Measurements from ENCODE around the gene ZBTB40.

DNA sequence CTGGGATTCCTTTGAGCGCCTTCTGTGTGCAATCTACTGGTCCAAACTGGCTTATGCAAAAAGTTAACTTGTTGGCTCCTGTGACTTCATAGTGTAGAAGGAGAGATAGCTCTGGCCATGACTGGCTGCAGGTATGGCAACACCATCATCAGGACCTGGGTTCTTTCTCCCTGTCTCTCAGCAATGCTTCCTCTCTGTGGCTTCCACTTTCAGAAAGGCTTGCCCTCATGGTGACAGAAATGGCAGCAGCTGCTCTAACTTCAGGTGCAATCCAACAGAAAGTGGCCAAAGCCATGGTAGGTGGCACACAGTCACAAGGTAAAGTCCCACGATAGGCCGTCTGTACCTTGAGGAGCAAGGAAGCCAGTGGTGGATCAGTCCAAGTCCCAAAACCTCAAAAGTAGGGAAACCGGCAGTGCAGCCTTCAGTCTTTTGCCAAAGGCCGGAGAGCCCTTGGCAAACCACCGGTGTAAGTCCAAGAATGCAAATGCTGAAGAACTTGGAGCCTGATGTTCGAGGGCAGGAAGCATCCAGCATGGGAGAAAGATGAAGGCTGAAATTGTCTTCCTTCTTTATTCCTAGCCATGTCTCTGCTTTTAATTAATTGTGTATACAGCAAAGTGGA, 45.0 kb downstream of the ZBTB40 start:
- TF ChIP-seq, protein P1, sequence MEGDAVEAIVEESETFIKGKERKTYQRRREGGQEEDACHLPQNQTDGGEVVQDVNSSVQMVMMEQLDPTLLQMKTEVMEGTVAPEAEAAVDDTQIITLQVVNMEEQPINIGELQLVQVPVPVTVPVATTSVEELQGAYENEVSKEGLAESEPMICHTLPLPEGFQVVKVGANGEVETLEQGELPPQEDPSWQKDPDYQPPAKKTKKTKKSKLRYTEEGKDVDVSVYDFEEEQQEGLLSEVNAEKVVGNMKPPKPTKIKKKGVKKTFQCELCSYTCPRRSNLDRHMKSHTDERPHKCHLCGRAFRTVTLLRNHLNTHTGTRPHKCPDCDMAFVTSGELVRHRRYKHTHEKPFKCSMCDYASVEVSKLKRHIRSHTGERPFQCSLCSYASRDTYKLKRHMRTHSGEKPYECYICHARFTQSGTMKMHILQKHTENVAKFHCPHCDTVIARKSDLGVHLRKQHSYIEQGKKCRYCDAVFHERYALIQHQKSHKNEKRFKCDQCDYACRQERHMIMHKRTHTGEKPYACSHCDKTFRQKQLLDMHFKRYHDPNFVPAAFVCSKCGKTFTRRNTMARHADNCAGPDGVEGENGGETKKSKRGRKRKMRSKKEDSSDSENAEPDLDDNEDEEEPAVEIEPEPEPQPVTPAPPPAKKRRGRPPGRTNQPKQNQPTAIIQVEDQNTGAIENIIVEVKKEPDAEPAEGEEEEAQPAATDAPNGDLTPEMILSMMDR (conservative IDR thresholded peaks at IDR 0.05; ENCODE audit: low read depth, low read length) = no peak
- TF ChIP-seq EZH2 (IDR thresholded peaks at IDR 0.05; ENCODE audit: borderline replicate concordance, low read depth, low read length, poor library complexity, severe bottlenecking) = no peak
